NCI-H748 (cell line): Measurements from ENCODE around the gene TCF25.
A peak's percentile ranks its signal among the peaks of the same experiment; 100 is the strongest.

ENCODE experiments used
- DNase-seq: peaks from one replicate; lab custom pipeline; 2025; ENCODE audit not compliant: unreplicated experiment; lab: John Stamatoyannopoulos, UW

TCF25 gene

GRCh38 chr16:89844739-89845339 is 28.6 kb upstream of the TCF25 start:
- DNase-seq: no peak

- DNase-seq: no peak
Observed at GRCh38 chr16:89845417-89845816, 28.0 kb upstream of the TCF25 start.

- peak; percentile 56 for DNase-seq
Observed at GRCh38 chr16:89847051-89847939, 26.1 kb upstream of the TCF25 start.

- DNase-seq: peak; percentile 54
Observed at GRCh38 chr16:89847940-89848297, 25.5 kb upstream of the TCF25 start.

GRCh38 chr16:89848974-89849373 is 24.4 kb upstream of the TCF25 start:
- DNase-seq: no peak

GRCh38 chr16:89853306-89853993 is 19.9 kb upstream of the TCF25 start:
- DNase-seq: no peak

- no peak for DNase-seq
Observed at GRCh38 chr16:89855301-89855945, 18.0 kb upstream of the TCF25 start.

GRCh38 chr16:89855986-89856385 is 17.4 kb upstream of the TCF25 start:
- no peak for DNase-seq

- DNase-seq: no peak
Observed at GRCh38 chr16:89858973-89859614, 14.3 kb upstream of the TCF25 start.

GRCh38 chr16:89859615-89860007 is 13.8 kb upstream of the TCF25 start:
- DNase-seq: no peak

- peak; percentile 60 for DNase-seq
Observed at GRCh38 chr16:89860747-89861304, 12.6 kb upstream of the TCF25 start.

GRCh38 chr16:89861648-89862047 is 11.7 kb upstream of the TCF25 start:
- no peak for DNase-seq

GRCh38 chr16:89862732-89863131 is 10.7 kb upstream of the TCF25 start:
- no peak for DNase-seq

GRCh38 chr16:89863741-89864526 is 9.5 kb upstream of the TCF25 start:
- DNase-seq: no peak

GRCh38 chr16:89864527-89864820 is 8.9 kb upstream of the TCF25 start:
- DNase-seq: no peak

- DNase-seq: no peak
Observed at GRCh38 chr16:89867918-89868317, 5.5 kb upstream of the TCF25 start.

GRCh38 chr16:89869911-89870310 is 3.5 kb upstream of the TCF25 start:
- no peak for DNase-seq

- DNase-seq: no peak
Observed at GRCh38 chr16:89870440-89870839, 3.0 kb upstream of the TCF25 start.

- no peak for DNase-seq
Observed at GRCh38 chr16:89871895-89872294, 1.5 kb upstream of the TCF25 start.
